SK-MEL-5 (cell line): ENCODE measurements around the gene AGAP1. TPM values are rescaled to one million over a fixed set of nuclear protein-coding genes. Genes with fewer than 3 reads are reported as not detected.

ENCODE experiments used
- DNase-seq: peaks from one replicate; pipeline ENCODE4 v3.0.0-alpha.2; 2016; ENCODE audit warnings: low read depth, low spot score
- in situ Hi-C: cut with HindIII; loops from 2 replicates; pipeline ENCODE4 v1.10.0; 2016; ENCODE audit warnings: low sequenced_read_pairs, high pct_unique_total_duplicates, low pct_unique_long_range_greater_than_20kb
- total RNA-seq: library from RNA; depleted of rRNA; stranded (reverse); fragments of >200 nt; shearing (Covaris generic); gene quantifications from 2 replicates; pipeline ENCODE4 v1.2.3, GENCODE V29; 2014

AGAP1 gene
- total RNA-seq, 1 experiment from 2014 or later, result 16.4 TPM

GRCh38 chr2:235690082-235690808 is 196.4 kb downstream of the AGAP1 start:
- no peak for DNase-seq
- in situ Hi-C loops, result no loop called here

GRCh38 chr2:235690809-235691450 is 197.1 kb downstream of the AGAP1 start:
- in situ Hi-C loops, result no loop called here
- DNase-seq, result no peak

- DNase-seq, result no peak
- in situ Hi-C loops, result no loop called here
These were observed 198.2 kb downstream of the AGAP1 start for GRCh38 chr2:235692076-235692475.

GRCh38 chr2:235692671-235693171 is 198.9 kb downstream of the AGAP1 start:
- in situ Hi-C loops, result no loop called here

GRCh38 chr2:235693279-235693678 is 199.4 kb downstream of the AGAP1 start:
- DNase-seq, result no peak
- in situ Hi-C loops, result no loop called here

More at GRCh38 chr2:235692671-235693171, 198.9 kb downstream of the AGAP1 start:
- DNase-seq, result no peak

GRCh38 chr2:235694721-235695601 is 201.1 kb downstream of the AGAP1 start:
- DNase-seq, result peak; percentile 12
- in situ Hi-C loops, result no loop called here

- DNase-seq, result no peak
- in situ Hi-C loops, result no loop called here
These were observed 201.7 kb downstream of the AGAP1 start for GRCh38 chr2:235695602-235695895.

- DNase-seq, result no peak
- in situ Hi-C loops, result no loop called here
These were observed 203.2 kb downstream of the AGAP1 start for GRCh38 chr2:235697041-235697440.

- in situ Hi-C loops, result no loop called here
- no peak for DNase-seq
These were observed 204.2 kb downstream of the AGAP1 start for GRCh38 chr2:235698028-235698427.

GRCh38 chr2:235698491-235698890 is 204.6 kb downstream of the AGAP1 start:
- no peak for DNase-seq
- in situ Hi-C loops, result no loop called here

GRCh38 chr2:235699576-235699975 is 205.7 kb downstream of the AGAP1 start:
- DNase-seq, result no peak
- in situ Hi-C loops, result no loop called here

- no peak for DNase-seq
- in situ Hi-C loops, result no loop called here
These were observed 207.6 kb downstream of the AGAP1 start for GRCh38 chr2:235701206-235701981.

GRCh38 chr2:235702186-235702585 is 208.3 kb downstream of the AGAP1 start:
- no peak for DNase-seq
- in situ Hi-C loops, result no loop called here

- DNase-seq, result no peak
- in situ Hi-C loops, result no loop called here
These were observed 210.0 kb downstream of the AGAP1 start for GRCh38 chr2:235703711-235704295.

- in situ Hi-C loops, result no loop called here
- no peak for DNase-seq
These were observed 211.5 kb downstream of the AGAP1 start for GRCh38 chr2:235705296-235705695.

GRCh38 chr2:235706506-235706905 is 212.7 kb downstream of the AGAP1 start:
- no peak for DNase-seq
- in situ Hi-C loops, result no loop called here

GRCh38 chr2:235707411-235708096 is 213.7 kb downstream of the AGAP1 start:
- DNase-seq, result no peak
- in situ Hi-C loops, result no loop called here
